HAP-1 (cell line): ENCODE data around the gene TCF25.
"Not testable (repeated sequence)": the region's sequence is repeated elsewhere in the genome, so short reads cannot be mapped to it uniquely, and the experiment has no call there.

ENCODE experiments used
- DNase-seq, 2 experiments: peaks; one replicate each; pipeline ENCODE4 v3.0.0-alpha.2; 2016 to 2020; ENCODE audit warnings: low spot score in 2 of 2
- H3K27me3 ChIP-seq: fragments of 250-450 bp; sonication (Bioruptor Pico); 2 replicates; pipeline ENCODE4 v1.5.1; 2020; ENCODE audit warnings: low read depth, mild to moderate bottlenecking, moderate library complexity
- H3K36me3 ChIP-seq: fragments of 250-450 bp; sonication (Bioruptor Pico); replicated peaks from 2 replicates; pipeline ENCODE4 v1.5.1; 2020; ENCODE audit warnings: mild to moderate bottlenecking
- H3K4me1 ChIP-seq: fragments of 250-450 bp; sonication (Bioruptor Pico); 2 replicates; pipeline ENCODE4 v1.5.1; 2020; ENCODE audit warnings: mild to moderate bottlenecking
- H3K4me3 ChIP-seq: fragments of 250-450 bp; sonication (Bioruptor Pico); 2 replicates; pipeline ENCODE4 v1.5.1; 2020; ENCODE audit warnings: mild to moderate bottlenecking, moderate library complexity
- H3K9me3 ChIP-seq: fragments of 250-450 bp; sonication (Bioruptor Pico); 2 replicates; pipeline ENCODE4 v1.5.1; 2020; ENCODE audit warnings: mild to moderate bottlenecking, moderate library complexity
- in situ Hi-C: fragments of 300-500 bp; cut with MboI; formaldehyde crosslinking; loops from 3 replicates; pipeline ENCODE4 v1.14.3; 2020; ENCODE audit warnings: low sequenced_read_pairs, inconsistent platforms, mixed read lengths

The TCF25 gene

DNA sequence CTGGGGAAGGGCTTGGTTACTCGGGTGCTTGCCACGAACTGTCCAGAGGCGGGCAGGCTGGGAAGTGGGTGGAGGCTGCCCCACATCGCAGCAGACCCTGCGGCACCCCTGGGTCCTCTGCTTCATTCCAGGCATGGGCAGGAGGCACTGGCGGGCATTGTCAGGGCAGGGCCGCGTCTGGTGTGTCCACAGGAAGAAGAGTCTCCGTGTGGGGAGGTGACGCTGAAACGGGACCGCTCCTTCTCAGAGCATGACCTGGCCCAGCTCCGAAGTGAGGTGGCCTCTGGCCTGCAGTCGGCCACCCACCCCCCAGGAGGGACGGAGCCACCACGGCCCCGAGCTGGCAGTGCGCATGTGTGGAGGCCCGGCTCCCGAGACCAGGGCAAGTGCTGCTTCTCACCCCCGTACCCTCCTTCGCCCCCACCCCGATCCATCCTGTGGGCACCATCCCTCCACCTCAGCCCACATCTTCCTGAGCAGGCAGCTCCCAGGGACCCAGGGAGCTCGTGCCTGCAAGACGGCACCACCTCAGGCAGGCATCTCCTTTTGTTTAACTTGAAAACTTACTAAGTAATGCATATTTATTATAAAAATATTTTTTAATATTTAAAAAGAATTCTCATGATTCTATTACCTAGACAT lies 14.3 kb upstream of the TCF25 start:
- peaks cover 6% of the 10 kb centered on the region for H3K36me3 ChIP-seq
- in situ Hi-C loops = no loop called here
- no peak for DNase-seq

DNA sequence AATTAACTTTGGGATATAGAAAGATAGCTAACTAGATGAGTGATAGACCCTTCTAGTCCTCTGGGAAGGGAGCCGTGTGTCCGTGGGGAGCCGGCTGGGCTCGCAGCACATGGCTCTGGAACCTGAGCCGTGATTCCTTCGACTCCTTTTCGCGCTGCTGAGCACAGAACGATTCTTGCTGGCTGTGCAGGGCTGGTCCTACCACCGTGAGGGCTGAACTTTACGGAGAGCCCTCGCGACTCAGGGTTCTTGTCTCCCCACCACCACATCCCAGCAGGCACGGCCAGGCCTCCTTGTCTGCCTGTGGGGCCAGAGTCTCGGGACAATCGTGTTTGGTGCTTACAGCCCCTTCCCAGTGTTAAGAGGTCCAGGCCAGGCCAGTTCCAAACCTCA lies 13.8 kb upstream of the TCF25 start:
- in situ Hi-C loops = no loop called here
- Histone ChIP-seq H3K27me3 (no peaks in the 10 kb centered on the region), H3K9me3 (no peaks in the 10 kb centered on the region), H3K36me3 (peaks cover 6% of the 10 kb centered on the region), H3K4me3 (no peak overlapping the region), H3K4me1 (no peaks in the 10 kb centered on the region)
- DNase-seq = no peak

More for the DNA sequence above, 14.3 kb upstream of the TCF25 start:
- no peaks in the 10 kb centered on the region for H3K9me3 ChIP-seq
- no peak overlapping the region for H3K4me3 ChIP-seq
- H3K4me1 ChIP-seq = no peaks in the 10 kb centered on the region
- H3K27me3 ChIP-seq = no peaks in the 10 kb centered on the region

DNA sequence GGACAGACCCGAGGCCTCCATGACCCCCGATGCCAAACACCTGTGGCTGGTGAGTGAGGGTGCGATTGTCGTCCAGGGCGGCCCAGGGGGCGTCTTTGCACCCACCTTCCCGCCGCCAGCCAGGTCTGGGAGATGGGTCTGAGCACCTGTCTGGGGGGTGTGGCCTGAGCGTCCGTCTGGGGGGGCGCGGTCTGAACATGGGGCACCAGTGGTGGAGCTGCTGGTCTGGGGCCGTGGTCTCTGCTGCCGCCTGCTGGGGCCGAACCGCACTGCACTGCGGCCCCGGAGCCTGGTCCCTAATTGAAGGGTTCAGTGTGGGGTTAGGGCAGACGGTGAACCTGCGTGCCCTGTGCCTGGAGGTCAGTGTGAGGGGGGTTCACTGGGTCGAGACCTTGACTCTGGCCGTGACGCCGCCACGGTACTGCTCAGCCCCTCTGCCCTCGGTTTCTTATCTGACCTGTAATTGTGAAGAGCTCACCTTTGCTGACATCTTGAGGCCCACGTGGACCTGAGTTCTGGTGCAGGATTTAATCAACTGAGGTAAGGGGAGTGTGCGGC lies 12.6 kb upstream of the TCF25 start:
- Histone ChIP-seq H3K4me1 (no peaks in the 10 kb centered on the region), H3K36me3 (peaks cover 6% of the 10 kb centered on the region), H3K9me3 (no peaks in the 10 kb centered on the region), H3K4me3 (no peak overlapping the region), H3K27me3 (no peaks in the 10 kb centered on the region)
- in situ Hi-C loops = no loop called here
- peak; percentile 40 to 81 for DNase-seq

DNA sequence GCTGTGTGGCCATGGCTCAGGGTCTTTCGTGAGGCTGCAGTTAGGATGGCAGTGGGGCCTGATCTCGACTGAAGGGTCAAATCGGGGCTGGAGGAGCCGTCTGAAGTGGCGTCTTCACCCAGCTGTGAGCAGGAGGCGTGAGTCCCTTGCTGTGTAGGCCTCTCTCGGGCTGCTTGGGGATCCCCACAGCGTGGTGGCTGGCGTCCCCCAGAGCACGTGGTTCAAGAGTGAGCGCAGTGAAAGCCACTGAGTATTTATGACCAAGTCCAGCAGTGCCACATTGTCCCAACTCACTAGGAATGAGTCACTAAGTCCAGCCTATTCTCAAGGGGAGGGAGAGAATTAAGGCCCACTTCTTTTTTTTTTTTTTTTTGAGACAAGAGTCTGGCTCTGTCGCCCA lies 11.7 kb upstream of the TCF25 start:
- Histone ChIP-seq H3K4me3 (no peak overlapping the region), H3K9me3 (no peaks in the 10 kb centered on the region), H3K27me3 (no peaks in the 10 kb centered on the region), H3K36me3 (peaks cover 6% of the 10 kb centered on the region), H3K4me1 (no peaks in the 10 kb centered on the region)
- in situ Hi-C loops = no loop called here
- DNase-seq = no peak

DNA sequence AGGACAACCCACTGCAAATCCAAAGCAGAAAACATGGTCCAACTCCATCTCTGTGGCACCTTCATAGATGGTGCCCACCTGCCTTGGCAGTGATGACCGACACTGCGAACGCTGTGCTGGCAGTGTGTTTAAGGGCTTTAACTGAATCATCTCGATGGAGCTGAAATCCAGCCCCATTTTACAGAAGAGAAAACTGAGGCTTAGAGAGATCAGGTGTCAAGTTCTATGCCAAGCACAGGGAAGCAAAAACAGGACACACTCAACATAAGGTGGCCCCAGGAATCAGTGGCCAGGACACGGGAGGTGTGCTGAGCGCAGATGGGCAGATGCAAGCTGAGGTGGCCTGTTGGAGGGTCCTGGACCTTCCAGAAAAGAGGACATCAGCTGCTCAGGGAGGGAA lies 10.7 kb upstream of the TCF25 start:
- peaks cover 6% of the 10 kb centered on the region for H3K36me3 ChIP-seq
- no peaks in the 10 kb centered on the region for H3K4me1 ChIP-seq
- in situ Hi-C loops = no loop called here
- no peak overlapping the region for H3K4me3 ChIP-seq
- DNase-seq = no peak
- peaks cover under 1% of the 10 kb centered on the region; the same call in 1 of the 2 replicates for H3K9me3 ChIP-seq
- no peaks in the 10 kb centered on the region for H3K27me3 ChIP-seq

DNA sequence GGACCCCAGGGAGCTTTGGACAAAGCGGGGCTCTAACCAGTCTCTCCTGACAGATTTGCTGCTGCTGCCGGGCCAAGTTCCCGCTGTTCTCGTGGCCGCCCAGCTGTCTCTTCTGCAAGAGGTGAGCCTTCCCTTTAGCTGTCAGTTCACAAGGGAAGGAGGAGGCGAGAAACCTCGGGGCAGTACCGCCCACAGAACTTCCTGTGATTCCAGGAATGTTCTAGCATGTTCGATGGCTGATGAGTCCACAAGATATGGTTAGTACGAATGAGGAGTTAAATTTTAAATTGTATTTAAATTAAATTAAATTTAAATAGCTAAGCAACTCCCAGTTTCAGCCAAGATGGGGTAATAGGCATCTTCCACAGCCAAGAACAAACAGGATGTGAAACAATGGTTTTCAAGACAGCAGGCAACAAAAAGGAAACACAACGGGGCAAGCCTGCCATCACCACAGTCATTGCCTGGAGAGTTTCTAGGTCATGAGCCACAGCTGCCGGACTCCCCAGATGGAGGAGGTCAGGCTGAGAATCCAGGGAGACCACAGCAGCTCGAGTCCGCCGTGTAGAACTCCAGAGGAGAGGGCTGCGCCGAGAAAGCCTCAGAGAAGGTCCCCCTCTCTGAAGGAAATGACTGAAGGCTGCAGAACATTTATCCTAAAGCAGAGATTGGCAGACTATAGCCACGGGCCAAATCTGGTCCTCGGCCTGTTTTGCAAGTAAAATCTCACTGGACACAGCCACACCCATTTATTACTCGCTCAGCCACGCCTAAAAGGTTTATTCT lies 9.5 kb upstream of the TCF25 start:
- H3K4me1 ChIP-seq = no peaks in the 10 kb centered on the region
- DNase-seq = no peak
- H3K9me3 ChIP-seq = peaks cover 5% of the 10 kb centered on the region; the same call in 1 of the 2 replicates
- in situ Hi-C loops = no loop called here
- H3K4me3 ChIP-seq = no peak overlapping the region
- H3K36me3 ChIP-seq = peaks cover 6% of the 10 kb centered on the region
- H3K27me3 ChIP-seq = no peaks in the 10 kb centered on the region

DNA sequence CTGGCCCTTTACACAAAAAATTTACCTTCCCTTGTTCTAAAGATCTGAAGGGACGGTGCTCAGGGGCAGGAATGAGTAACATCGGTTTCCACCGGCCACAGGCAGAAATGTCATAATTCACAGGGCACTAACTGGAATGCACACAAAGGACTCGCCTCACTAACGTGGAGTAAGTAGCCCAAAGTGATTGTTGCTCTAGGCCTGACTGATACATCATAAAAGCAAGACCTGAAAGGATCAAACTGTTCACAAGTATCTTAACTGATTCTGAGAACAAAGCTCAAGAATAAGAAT lies 8.9 kb upstream of the TCF25 start:
- Histone ChIP-seq H3K4me1 (no peaks in the 10 kb centered on the region), H3K4me3 (no peak overlapping the region), H3K36me3 (peaks cover 6% of the 10 kb centered on the region), H3K27me3 (no peaks in the 10 kb centered on the region), H3K9me3 (peaks cover 5% of the 10 kb centered on the region; the same call in 1 of the 2 replicates)
- in situ Hi-C loops = no loop called here
- DNase-seq = no peak

DNA sequence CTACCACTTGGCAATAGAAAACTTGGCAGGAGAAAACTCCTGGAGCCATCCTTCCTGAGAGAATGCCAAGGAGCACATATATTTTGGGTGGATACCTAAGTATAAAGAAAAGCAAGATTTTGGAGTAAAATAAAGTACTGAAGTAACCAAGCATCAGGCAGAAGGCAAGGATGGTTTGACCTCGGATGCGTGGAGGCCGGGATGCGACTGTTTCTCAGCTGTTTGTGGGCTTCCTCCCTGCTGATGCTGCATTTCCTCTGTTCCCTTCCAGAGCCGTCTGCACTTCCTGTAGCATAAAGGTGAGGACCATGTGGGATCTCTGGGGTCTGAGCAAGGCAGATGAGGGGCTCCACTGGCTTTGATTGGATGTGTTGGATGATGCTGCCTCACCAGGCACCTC lies 5.5 kb upstream of the TCF25 start:
- H3K4me3 ChIP-seq = no peak overlapping the region
- H3K36me3 ChIP-seq = no peaks in the 10 kb centered on the region; the same call in 1 of the 2 replicates
- H3K4me1 ChIP-seq = peaks cover 6% of the 10 kb centered on the region
- peaks cover 5% of the 10 kb centered on the region; the same call in 1 of the 2 replicates for H3K9me3 ChIP-seq
- H3K27me3 ChIP-seq = no peaks in the 10 kb centered on the region
- in situ Hi-C loops = no loop called here
- no peak for DNase-seq

DNA sequence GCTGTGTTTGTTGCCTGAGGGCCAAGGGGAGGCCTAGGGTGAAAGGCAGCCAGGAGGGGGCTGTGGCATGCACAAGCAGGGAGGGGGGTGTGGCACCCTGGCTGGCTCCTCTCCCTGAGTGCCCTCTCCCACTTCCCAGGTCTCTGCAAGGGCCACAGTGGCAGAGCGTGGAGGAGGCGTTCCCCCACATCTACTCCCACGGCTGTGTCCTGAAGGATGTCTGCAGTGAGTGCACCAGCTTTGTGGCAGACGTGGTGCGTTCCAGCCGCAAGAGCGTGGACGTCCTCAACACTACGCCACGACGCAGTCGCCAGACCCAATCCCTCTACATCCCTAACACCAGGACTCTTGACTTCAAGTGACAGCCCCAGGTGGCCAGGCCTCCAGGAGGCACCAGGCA lies 3.5 kb upstream of the TCF25 start:
- in situ Hi-C loops = no loop called here
- no peaks in the 10 kb centered on the region for H3K27me3 ChIP-seq
- H3K36me3 ChIP-seq = peaks cover 7% of the 10 kb centered on the region
- DNase-seq = no peak
- H3K4me3 ChIP-seq = no peak overlapping the region
- H3K9me3 ChIP-seq = peaks cover 5% of the 10 kb centered on the region; the same call in 1 of the 2 replicates
- H3K4me1 ChIP-seq = peaks cover 11% of the 10 kb centered on the region

DNA sequence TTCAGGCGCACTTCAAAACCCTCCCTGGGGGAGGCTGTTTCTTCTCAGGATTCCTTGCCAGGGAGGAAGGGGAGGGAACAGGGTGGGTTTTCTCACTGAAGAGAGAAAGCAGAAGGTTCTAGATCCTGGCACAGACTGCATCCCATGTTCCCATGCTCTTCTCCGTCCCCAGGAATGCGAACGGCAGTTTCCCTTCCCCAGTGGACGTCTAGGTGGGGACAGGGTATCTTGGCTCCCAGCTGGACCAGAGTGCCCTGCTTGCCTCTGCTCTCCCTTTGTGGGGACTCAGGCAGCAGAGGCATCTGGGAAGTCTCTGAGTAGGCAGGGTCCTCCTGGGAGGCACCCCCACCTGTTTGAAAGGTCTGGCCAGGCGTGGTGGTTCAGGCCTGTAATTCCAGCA lies 3.0 kb upstream of the TCF25 start:
- DNase-seq = no peak
- no peaks in the 10 kb centered on the region for H3K27me3 ChIP-seq
- H3K9me3 ChIP-seq = peaks cover 5% of the 10 kb centered on the region; the same call in 1 of the 2 replicates
- H3K4me1 ChIP-seq = peaks cover 11% of the 10 kb centered on the region
- peaks cover 10% of the 10 kb centered on the region for H3K36me3 ChIP-seq
- H3K4me3 ChIP-seq = no peak overlapping the region
- in situ Hi-C loops = no loop called here

DNA sequence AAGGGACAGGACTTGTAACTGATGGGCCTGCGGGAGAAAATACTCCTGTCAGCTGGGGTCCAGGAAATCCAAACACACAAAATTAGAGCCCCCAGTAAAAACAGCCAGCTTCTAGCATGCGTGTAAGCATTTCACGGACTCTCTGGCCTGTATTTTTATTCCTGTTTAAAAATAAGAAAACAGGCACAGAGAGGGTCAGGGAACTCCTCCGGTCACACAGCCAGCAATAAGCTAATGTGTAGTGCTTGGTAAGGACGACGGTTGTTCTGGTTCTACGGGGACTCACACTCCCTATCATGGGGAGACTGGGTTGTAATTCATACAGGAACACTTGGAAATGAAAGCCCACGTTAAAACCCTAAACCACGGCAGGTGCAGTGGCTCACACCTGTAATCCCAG lies 1.5 kb upstream of the TCF25 start:
- peaks cover 5% of the 10 kb centered on the region; the same call in 1 of the 2 replicates for H3K9me3 ChIP-seq
- no peak overlapping the region for H3K4me3 ChIP-seq
- in situ Hi-C loops = no loop called here
- DNase-seq = no peak
- no peaks in the 10 kb centered on the region for H3K27me3 ChIP-seq
- H3K4me1 ChIP-seq = peaks cover 11% of the 10 kb centered on the region
- H3K36me3 ChIP-seq = peaks cover 19% of the 10 kb centered on the region

DNA sequence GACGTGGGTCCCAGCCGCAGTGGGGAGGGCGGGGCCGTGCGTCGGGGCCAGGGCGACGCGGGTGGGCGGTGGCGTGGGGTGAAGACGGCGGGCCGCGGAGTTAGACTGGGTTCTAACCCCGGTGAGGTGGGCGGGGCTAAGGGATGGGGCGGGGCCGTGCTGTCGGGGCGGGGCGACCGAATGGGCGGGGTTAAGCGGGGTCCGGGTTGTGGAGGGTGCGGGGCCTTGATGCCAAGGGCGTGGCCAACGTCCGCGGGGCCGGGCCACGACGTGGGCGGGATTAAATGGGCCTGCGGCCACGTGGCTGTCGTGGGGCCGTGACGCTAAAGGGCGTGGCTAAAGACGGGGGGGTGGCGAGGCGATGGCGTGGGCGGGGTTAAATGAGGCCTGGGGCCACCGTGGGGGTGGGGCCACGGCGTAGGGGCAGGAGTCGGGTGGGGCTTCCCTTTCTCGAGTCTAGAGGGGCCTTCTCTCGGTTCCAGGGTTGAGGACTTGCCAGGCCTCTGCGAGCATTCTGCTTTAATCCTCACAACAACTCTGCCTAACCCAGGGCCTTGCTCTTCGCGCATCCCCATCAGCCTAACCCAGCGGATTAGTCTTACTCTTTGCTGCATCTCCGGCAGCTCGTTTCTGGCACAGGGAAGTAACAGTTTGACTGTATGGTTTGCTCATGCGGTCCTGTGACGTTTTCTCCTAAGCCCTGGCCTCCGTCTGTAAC lies 739 bp downstream of the TCF25 start:
- Histone ChIP-seq H3K27me3 (no peaks in the 10 kb centered on the region), H3K36me3 (peaks cover 33% of the 10 kb centered on the region), H3K9me3 (no peaks in the 10 kb centered on the region), H3K4me3 (peak overlapping the region; percentile 95), H3K4me1 (peaks cover 11% of the 10 kb centered on the region)
- peak; percentile 90 to 97 for DNase-seq
- in situ Hi-C loops = no loop called here

DNA sequence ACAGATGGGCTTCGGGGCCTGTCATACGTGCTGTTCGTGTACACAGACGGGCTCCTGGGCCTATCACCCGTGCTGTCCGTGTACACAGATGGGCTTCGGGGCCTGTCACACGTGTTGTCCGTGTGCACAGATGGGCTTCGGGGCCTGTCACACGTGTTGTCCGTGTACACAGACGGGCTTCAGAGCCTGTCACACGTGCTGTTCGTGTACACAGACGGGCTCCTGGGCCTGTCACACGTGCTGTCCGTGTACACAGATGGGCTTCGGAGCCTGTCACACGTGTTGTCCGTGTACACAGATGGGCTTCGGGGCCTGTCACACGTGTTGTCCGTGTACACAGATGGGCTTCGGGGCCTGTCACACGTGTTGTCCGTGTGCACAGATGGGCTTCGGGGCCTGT lies 5.7 kb downstream of the TCF25 start:
- peaks cover 69% of the 10 kb centered on the region for H3K36me3 ChIP-seq

More for the DNA sequence above, 5.7 kb downstream of the TCF25 start:
- H3K4me3 ChIP-seq, DNase-seq, in situ Hi-C loops, H3K27me3 ChIP-seq, H3K4me1 ChIP-seq, H3K9me3 ChIP-seq: not testable (repeated sequence)
